Activated T-cell treated with anti-CD3 and anti-CD28 coated beads, Interleukin-2, amount 50 U/mL, for 4 hours (primary cell): ENCODE results near the gene CUEDC2. TPM values are rescaled to one million over a fixed set of nuclear protein-coding genes. Genes with fewer than 3 reads are reported as not detected.

Experiments
- ATAC-seq, 2 donors: fragments of 200-7000 bp; cut with Tn5 transposase; one replicate each; pipeline ENCODE4 v1.10.0; 2021
- DNase-seq: peaks from one replicate; pipeline ENCODE4 v3.0.0-alpha.2; 2020
- H3K27me3 Mint-ChIP-seq: one replicate; pipeline ENCODE4 v1.8.0; 2021; ENCODE audit warnings: low read depth, mixed read lengths
- H3K36me3 Mint-ChIP-seq: one replicate; pipeline ENCODE4 v1.8.0; 2022; ENCODE audit warnings: mixed read lengths; ENCODE audit not compliant: insufficient read depth
- H3K4me1 Mint-ChIP-seq: one replicate; pipeline ENCODE4 v1.8.0; 2021; ENCODE audit warnings: low read depth, mixed read lengths
- H3K4me3 Mint-ChIP-seq: one replicate; pipeline ENCODE4 v1.8.0; 2021; ENCODE audit warnings: mild to moderate bottlenecking, moderate library complexity, mixed read lengths
- H3K9me3 Mint-ChIP-seq: one replicate; pipeline ENCODE4 v1.8.0; 2021; ENCODE audit warnings: mixed read lengths
- total RNA-seq, 3 donors: library from RNA; stranded (reverse); gene quantifications; one replicate each; pipeline ENCODE4 v1.2.1, GENCODE V29; 2021

CUEDC2 gene
- total RNA-seq, 3 donors from 2014 or later = 44.3 to 50.6 (median 45.3) TPM

GRCh38 chr10:102375250-102375649 lies 57.1 kb downstream of the CUEDC2 start:
- Mint-ChIP-seq H3K4me3 (no peak overlapping the region), H3K36me3 (peaks cover 42% of the 10 kb centered on the region), H3K4me1 (no peaks in the 10 kb centered on the region), H3K27me3 (no peaks in the 10 kb centered on the region), H3K9me3 (no peaks in the 10 kb centered on the region)
- ATAC-seq = no peak
- DNase-seq = no peak

Other genes with a start within 250 kb of the CUEDC2 start
- not detected for gene ELOVL3, start 206.3 kb downstream of the CUEDC2 start, total RNA-seq
- gene PITX3, start 191.1 kb downstream of the CUEDC2 start, total RNA-seq = under 1 TPM in 2 of 3 donors, not detected in 1; 0.25 to 0.46 TPM
- 10 to 100 TPM; 42.9 to 46.5 (median 43.3) TPM for gene GBF1, start 187.0 kb downstream of the CUEDC2 start, total RNA-seq
- 100 to 1,000 TPM; 300 to 365 (median 302) TPM for gene NFKB2, start 36.9 kb downstream of the CUEDC2 start, total RNA-seq
- 1 to 10 TPM; 2.3 to 4.6 (median 3.7) TPM for gene PSD, start 13.8 kb downstream of the CUEDC2 start, total RNA-seq
- gene FBXL15, start 11.7 kb downstream of the CUEDC2 start, total RNA-seq = 10 to 100 TPM; 16.5 to 17.7 (median 16.6) TPM
- gene C10orf95, start 19.0 kb upstream of the CUEDC2 start, total RNA-seq = under 1 TPM; 0.27 to 0.96 (median 0.45) TPM
- 10 to 100 TPM; 65.2 to 69.8 (median 67.1) TPM for gene ACTR1A, start 70.1 kb upstream of the CUEDC2 start, total RNA-seq
- gene SUFU, start 71.4 kb upstream of the CUEDC2 start, total RNA-seq = 1 to 10 TPM; 8.7 to 8.8 (median 8.8) TPM
- gene TRIM8, start 211.9 kb upstream of the CUEDC2 start, total RNA-seq = 10 to 100 TPM; 53.9 to 67.6 (median 59.9) TPM